HG02852 (cell line): ENCODE measurements around the gene MKRN2.
"Not testable (repeated sequence)": the region's sequence is repeated elsewhere in the genome, so short reads cannot be mapped to it uniquely, and the experiment has no call there.

Experiments
- ATAC-seq: cut with Tn5 transposase; IDR thresholded peaks from one replicate; pipeline ENCODE4 v1.9.1; 2021; ENCODE audit warnings: mild to moderate bottlenecking, moderate library complexity; ENCODE audit not compliant: unreplicated experiment

Gene MKRN2

GRCh38 chr3:12586403-12586802 is 29.5 kb downstream of the MKRN2 start:
- no peak for ATAC-seq

GRCh38 chr3:12588039-12589009 is 31.4 kb downstream of the MKRN2 start:
- ATAC-seq = no peak

DNA sequence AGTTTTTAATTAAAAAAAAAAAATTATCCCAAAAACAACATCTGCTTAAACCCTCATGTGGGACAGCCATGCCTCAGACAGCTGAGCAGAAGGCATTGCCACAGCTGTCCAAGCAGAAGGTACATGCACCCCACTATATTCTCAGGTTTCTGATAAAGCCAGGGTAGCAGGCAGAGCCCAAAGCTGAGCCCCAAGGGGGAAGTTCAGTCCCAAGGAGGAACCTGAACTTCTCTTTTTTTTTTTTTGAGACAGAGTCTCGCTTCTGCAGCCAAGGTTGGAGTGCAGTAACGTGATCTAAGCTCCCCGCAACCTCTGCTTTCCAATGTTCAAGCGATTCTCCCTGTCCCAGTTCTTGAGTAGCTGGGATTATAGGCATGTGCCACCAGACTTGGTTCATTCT is 33.2 kb downstream of the MKRN2 start:
- ATAC-seq = no peak

- ATAC-seq = no peak
These were observed 34.6 kb downstream of the MKRN2 start for GRCh38 chr3:12591456-12591855.

- ATAC-seq = no peak
These were observed 35.3 kb downstream of the MKRN2 start for GRCh38 chr3:12591997-12592715.

GRCh38 chr3:12593473-12593872 is 36.6 kb downstream of the MKRN2 start:
- ATAC-seq = no peak

- ATAC-seq = no peak
These were observed 42.0 kb downstream of the MKRN2 start for GRCh38 chr3:12598890-12599289.

- ATAC-seq = no peak
These were observed 44.2 kb downstream of the MKRN2 start for GRCh38 chr3:12601072-12601471.

GRCh38 chr3:12603969-12604368 is 47.1 kb downstream of the MKRN2 start:
- ATAC-seq = no peak

GRCh38 chr3:12608376-12608775 is 51.5 kb downstream of the MKRN2 start:
- no peak for ATAC-seq

DNA sequence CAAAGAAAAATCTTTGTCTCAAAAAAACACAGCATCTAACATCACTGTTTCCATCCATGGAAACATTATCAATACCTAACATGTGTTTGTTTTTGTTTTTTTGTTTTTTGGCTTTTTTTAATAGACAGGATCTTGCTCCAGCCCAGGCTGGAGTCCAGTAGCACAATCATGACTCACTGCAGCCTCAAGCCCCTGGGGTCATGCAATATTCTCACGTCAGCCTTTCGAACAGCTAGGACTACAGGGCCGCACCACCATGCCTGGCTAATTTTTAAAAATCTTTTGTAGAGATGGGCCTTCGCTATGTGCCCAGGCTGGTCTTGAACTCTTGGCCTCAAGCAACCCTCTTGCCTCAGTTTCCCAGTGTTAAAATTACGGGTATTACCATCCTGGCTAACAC is 54.2 kb downstream of the MKRN2 start:
- ATAC-seq = no peak

DNA sequence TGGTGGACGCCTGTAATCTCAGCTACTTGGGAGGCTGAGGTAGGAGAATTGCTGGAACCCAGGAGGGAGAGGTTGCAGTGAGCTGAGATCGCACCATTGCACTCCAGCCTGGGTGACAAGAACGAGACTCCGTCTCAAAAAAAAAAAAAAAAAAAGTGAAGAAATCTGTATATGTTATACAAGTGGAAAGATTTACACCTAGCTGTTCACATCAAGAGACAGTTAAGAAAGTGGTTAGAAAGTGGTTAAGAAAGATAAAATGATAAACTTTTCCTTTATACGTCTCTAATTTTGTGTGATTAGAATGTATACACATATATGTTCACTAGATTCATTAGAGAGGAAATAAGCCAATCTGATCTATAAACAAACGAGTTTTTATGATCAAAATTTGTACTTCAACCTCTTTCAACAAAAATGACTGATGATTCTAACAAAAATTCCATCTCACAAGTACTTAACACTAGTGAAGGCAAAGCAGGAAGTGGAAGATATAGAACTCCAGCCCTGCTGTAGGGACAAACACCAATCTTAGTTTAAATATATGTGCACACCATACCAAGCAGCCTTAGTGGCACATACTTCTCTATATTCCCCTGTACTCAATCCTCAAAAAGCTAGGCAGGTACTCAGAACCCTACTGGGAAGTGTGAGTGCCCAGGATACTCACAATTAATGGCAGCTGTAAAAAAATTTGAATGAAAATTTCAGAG is 55.8 kb downstream of the MKRN2 start:
- no peak for ATAC-seq

GRCh38 chr3:12613250-12613649 is 56.4 kb downstream of the MKRN2 start:
- no peak for ATAC-seq

DNA sequence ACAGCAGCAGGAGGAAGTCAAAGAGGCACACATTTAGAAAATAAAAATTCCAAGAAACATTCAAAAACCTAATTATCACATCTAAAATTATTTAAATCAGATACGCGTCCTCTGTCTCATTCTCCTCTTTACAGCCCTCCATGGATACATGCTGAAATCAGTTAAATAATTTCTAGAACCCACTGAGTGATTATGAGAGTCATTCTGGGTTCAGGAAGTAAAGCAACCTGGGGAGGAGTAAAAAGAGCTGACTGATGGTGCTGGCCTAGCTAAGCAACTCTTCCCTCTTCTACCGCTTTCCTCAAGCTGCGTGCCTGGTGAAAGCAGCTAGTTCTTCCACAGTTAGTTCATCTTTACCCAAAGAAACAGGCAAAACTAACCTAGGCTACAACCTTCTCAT is 58.4 kb downstream of the MKRN2 start:
- no peak for ATAC-seq

DNA sequence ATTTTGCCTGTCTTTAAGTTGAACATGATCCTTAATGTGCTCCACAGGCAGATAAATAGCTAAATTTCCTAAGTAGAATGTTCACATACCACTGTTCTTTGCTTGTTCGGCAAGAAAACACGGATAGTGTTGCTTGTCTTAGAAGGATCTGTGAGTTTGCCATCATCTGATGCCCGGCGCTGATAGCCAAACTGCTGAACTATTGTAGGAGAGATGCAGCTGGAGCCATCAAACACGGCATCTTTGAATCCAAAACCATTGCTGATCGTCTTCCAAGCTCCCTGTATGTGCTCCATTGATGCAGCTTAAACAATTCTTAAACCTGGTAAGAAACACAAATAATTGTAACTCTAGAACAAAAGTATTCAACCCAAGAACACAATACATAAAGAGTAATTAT is 61.5 kb downstream of the MKRN2 start:
- ATAC-seq = no peak

DNA sequence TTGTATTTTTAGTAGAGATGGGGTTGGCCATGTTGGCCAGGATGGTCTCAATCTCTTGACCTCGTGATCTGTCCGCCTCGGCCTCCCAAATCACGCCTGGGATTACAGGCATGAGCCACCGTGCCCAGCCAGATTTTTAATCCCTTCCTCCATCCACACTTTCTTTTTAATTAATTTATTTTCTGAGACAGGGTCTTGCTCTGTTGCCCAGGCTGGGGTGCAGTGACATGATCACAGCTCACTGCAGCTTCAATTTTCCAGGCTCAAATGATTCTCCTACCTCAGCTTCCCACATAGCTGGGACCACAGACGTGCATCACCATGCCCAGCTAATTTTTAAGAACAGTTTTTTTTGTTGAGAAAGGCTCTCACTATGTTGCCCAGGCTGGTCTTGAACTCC is 63.4 kb downstream of the MKRN2 start:
- ATAC-seq = no peak

DNA sequence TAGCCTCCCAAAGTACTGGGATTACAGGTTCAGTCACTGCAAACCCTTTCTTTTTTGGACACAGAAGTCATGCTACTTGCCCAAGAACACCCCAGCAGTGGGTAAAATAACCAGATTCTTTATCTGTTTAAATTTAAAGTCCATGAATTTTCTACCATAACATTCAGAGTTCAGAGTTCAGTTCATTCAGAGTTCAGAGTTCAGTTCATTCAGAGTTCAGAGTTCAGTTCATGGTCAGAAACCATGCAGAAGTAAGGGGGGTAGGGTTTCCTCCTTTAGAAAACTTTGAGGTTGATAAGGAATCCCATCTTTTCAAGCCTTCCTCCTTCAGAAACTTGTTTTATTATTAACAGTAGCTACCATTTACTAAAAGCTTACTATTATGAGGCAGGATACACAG is 63.8 kb downstream of the MKRN2 start:
- no peak for ATAC-seq

DNA sequence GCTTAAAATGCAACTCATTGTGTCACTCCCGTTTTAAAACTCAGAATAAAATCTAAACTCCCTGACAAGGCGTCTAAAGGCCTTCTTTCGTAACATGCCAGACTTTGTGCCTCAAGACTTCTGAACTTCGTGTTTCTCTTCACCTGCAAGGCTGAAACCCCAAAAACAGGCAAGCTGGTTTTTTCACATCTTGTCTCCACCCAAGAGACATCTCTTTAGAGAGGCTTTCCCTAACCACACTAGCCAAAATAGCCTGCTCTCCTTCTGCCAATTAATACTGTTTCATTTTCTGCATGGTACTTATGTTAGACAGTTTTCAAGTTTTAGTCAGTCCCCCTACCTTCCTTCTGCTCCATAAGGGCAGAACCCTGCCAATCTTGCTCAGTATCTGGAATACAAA is 65.4 kb downstream of the MKRN2 start:
- no peak for ATAC-seq

DNA sequence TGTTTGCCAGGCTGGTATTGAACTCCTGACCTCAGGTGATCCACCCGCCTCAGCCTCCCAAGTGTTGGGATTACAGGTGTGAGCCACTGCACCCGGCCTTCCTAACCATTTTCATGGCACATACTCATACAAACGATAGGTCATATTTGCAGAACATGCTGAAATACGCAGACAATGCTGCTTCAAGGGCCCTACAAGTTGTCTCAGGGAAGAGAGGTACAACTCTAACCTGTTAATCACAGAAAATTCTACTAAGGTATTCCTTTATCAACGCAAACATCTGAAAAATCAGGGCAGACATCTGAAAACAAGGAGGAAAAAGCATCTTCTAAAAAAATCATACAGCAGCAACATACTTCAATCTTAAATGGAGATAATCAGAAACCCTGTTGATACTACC is 67.2 kb downstream of the MKRN2 start:
- ATAC-seq = no peak

- not testable (repeated sequence) for ATAC-seq
These were observed 68.1 kb downstream of the MKRN2 start for GRCh38 chr3:12624964-12625363.

- ATAC-seq = no peak
These were observed 70.5 kb downstream of the MKRN2 start for GRCh38 chr3:12627370-12627769.
